Left colon (tissue), 2 donors: Measurements from ENCODE around the gene ACR. TPM values are rescaled to one million over a fixed set of nuclear protein-coding genes. Genes with fewer than 3 reads are reported as not detected.

Source experiments
- ATAC-seq: fragments of 200-7000 bp; cut with Tn5 transposase; one replicate; pipeline ENCODE4 v1.9.1; 2020; ENCODE audit warnings: mild to moderate bottlenecking, moderate library complexity
- DNase-seq, 2 donors: peaks; one replicate each; pipeline ENCODE4 v3.0.0-alpha.2; 2020
- intact Hi-C, 2 donors: fragments of 100-400 bp; cut with DNase I in 1 of 2; cut with micrococcal nuclease in 1 of 2; formaldehyde crosslinking; loops; one replicate each; pipeline versions ENCODE4 v1.11.2 to v1.14.0; 2022; cut with DNase I, micrococcal nuclease
- total RNA-seq, 2 donors: library from RNA; stranded (reverse); fragmentation: NEBNext Ultra II Directional; extraction: Animal tissue kit (Norgen Biotek cat#: 25700); gene quantifications; one replicate each; pipeline ENCODE4 v1.2.1, GENCODE V29; 2021
- donor health status: DM: no; HTN: no; CAD: no.
- donor health status: DM: yes; HTN: yes; CAD: no.

Gene ACR
- total RNA-seq, 2 donors from 2014 or later = 0.89 to 1.5 TPM

GRCh38 chr22:50714631-50715179 lies 23.3 kb upstream of the ACR start:
- DNase-seq (no peak), ATAC-seq (no peak)
- intact Hi-C loops = no loop called here

GRCh38 chr22:50715250-50715649 lies 22.8 kb upstream of the ACR start:
- ATAC-seq (no peak), DNase-seq (no peak)
- intact Hi-C loops = no loop called here

DNA sequence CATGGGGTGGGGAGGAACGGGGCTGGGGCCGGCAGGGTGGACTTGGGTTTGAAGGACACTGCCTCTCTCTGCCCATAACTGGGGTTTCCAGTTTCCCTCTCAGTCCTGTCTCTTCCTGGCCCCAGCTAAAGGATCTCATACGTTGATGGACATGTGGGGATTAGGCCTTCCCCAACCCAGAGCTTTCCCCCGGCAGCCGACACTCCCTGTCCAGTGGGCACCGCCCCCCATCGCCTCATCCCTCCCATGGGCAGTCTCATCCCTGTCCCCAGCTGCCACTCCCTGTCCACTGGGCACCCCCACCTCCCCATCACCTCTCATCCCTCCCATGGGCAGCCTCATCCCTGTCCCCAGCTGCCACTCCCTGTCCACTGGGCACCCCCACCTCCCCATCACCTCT lies 22.2 kb upstream of the ACR start:
- ATAC-seq = no peak
- no peak for DNase-seq
- intact Hi-C loops = no loop called here

- intact Hi-C loops = no loop called here
- ATAC-seq (no peak), DNase-seq (no peak)
Measured at GRCh38 chr22:50716290-50717024, 21.5 kb upstream of the ACR start.

- DNase-seq (no peak), ATAC-seq (no peak)
- intact Hi-C loops = no loop called here
Measured at GRCh38 chr22:50717709-50718351, 20.2 kb upstream of the ACR start.

GRCh38 chr22:50718352-50718709 lies 19.7 kb upstream of the ACR start:
- DNase-seq (no peak), ATAC-seq (no peak)
- intact Hi-C loops = no loop called here

DNA sequence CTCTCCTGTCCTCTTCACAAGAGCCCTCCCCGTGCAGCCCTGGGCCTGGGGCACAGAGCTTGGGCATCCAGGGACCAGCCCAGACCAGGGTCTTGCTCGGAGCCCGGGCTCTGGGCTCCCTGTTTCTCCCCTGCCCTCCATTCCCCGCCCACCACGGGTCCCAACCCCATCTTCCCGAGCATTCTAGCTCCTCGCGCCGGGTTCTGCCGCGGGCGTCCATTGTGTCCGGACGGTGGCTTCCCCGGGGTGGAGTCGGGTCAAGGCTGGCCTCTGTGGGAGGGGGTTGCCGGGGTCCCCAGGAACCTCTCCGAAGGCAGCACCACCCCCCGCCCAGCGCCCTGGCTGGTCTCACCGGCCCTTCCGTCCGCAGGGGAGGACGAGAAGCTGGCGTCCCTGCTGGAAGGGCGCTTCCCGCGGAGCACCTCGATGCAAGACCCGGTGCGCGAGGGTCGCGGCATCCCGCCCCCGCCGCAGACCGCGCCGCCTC lies 18.1 kb upstream of the ACR start:
- intact Hi-C loops = no loop called here
- ATAC-seq = no peak
- no peak for DNase-seq

GRCh38 chr22:50720301-50721256 lies 17.4 kb upstream of the ACR start:
- intact Hi-C loops = no loop called here
- DNase-seq (no peak), ATAC-seq (no peak)

- intact Hi-C loops = no loop called here
- ATAC-seq = no peak
- no peak for DNase-seq
Measured at GRCh38 chr22:50721257-50721844, 16.7 kb upstream of the ACR start.

GRCh38 chr22:50722048-50722701 lies 15.8 kb upstream of the ACR start:
- DNase-seq = no peak
- intact Hi-C loops = no loop called here
- ATAC-seq = no peak

DNA sequence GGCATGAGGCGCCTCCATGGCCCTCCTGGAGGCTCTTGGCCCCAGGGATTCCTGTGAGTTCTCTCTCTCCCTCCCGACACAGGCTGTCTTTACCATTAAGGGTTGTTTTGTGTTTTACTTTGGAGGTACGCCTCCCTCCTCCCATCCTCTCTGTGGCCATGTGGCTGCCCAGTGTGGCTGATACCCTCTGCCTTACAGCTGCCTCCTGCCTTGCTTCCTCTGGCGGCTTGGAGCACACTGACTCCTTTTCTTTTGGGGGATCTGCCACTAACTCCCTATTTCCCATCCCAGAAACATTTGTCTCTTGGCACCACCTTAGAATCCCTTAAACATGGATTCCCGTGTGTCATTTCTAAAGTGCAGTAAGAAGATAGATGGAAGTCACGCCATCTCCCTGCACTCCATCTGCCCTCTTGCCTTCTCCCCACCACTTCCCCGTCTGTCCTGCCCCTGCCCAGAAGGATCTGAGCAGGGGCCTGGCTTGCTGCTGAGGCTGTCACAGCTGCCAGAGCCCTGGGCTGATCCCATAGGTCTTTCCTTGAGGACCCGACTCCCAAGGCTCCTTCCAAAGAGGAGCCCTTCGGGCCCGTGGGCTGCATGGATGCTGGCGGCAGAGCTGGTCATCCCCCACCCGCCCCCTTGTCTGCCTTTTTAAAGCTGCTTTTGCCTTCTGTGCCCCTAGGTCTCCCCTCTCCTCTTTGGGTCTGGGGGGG lies 15.1 kb upstream of the ACR start:
- intact Hi-C loops = no loop called here
- DNase-seq (no peak), ATAC-seq (no peak)

GRCh38 chr22:50723991-50724390 lies 14.0 kb upstream of the ACR start:
- intact Hi-C loops = no loop called here
- ATAC-seq (no peak), DNase-seq (no peak)

DNA sequence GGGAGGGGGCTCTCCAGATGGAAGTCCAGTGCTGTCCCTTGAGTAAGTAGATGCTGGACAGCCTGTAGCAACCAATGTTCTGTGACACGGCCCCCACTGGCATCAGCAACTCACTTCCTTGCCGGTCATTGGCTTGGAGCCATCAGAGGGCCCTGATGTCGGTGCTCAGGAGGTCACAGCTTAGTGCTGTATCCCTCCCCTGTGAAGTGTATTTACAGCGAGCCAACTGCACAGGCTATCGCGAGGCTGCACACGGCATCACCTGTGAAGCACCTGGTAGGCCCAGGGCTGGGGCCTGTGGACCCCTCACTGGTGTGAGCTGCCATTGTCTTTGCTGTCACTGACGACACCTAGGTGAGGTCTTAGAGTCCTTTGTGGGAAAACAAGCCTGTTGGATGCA lies 13.4 kb upstream of the ACR start:
- intact Hi-C loops = no loop called here
- ATAC-seq = no peak
- DNase-seq = no peak

DNA sequence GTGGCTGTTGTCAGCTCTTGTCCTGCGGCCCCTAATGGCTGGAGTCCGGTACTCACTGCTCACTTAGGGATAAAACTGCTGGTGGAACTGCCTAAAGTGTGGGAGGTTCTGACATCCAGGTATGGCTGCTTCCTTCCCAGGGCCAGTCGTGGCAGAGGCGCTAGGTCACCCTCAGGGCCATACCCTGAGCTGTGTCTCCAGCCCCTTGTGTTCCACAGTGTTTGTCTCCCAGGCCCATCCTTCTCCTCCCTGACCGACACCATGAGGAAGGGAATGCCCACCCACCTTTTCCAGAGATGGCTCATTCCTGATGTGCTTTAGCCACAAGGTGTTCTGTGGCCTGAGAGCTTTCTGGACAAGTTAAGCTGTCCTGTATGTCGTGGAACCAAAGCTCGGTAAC lies 12.4 kb upstream of the ACR start:
- intact Hi-C loops = no loop called here
- no peak for ATAC-seq
- DNase-seq = no peak

GRCh38 chr22:50726643-50727340 lies 11.2 kb upstream of the ACR start:
- DNase-seq = no peak
- no peak for ATAC-seq
- intact Hi-C loops = no loop called here

DNA sequence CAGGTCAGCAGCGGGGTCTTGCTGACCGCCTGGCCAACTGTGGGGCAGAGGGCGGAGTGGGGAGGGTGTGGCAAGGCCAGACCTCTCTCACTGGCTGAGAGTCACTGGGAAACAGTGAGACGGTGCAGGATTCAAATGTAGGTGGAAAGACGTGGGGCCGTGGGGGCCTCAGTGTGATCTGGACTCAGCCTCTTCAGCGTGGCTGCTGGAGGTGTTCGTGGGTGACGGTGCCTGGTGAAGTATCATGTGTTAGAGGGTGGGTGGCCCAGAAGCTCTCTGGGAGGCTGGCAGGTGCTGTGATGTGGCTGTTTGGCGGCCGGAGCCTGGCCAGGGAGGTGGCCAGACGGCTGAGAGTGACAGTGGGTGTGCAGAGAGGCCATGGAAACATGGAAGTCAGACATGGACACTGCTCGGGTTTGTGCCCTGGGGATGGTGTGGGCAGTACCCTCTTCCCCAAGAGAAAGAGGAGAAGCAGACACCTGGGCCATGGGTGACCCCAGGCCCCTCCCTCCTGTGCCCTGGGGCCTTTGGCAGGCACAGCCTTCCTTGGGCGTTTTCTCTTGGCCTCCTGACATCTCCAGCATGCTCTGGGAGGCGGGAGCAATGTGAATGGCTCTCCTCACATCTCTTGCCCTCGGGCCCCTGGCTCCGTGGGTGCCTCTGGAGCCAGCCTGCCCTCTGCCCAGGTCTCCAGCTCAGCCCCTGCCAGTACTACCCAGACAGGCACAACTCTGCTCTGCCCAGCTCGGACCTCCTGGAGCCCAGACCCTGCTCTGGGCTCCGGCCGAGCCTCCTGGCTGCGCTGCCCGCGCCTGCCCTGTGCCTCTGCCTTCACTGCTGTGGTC lies 10.1 kb upstream of the ACR start:
- no peak for ATAC-seq
- DNase-seq = no peak
- intact Hi-C loops = no loop called here
